HG03025 (cell line): Measurements from ENCODE around the gene WAS.
"Not testable (repeated sequence)": the region's sequence is repeated elsewhere in the genome, so short reads cannot be mapped to it uniquely, and the experiment has no call there.

Experiments
- ATAC-seq: cut with Tn5 transposase; IDR thresholded peaks from one replicate; pipeline ENCODE4 v1.9.1; 2021; ENCODE audit warnings: mild to moderate bottlenecking, moderate library complexity; ENCODE audit not compliant: unreplicated experiment, low FRiP score

Gene WAS

DNA sequence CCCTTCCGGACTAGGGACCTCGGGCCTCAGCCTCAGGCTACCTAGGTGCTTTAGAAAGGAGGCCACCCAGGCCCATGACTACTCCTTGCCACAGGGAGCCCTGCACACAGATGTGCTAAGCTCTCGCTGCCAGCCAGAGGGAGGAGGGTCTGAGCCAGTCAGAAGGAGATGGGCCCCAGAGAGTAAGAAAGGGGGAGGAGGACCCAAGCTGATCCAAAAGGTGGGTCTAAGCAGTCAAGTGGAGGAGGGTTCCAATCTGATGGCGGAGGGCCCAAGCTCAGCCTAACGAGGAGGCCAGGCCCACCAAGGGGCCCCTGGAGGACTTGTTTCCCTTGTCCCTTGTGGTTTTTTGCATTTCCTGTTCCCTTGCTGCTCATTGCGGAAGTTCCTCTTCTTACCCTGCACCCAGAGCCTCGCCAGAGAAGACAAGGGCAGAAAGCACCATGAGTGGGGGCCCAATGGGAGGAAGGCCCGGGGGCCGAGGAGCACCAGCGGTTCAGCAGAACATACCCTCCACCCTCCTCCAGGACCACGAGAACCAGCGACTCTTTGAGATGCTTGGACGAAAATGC, at the start of gene WAS:
WAS (plus strand) TSS at position 389 of the 572 bp plus-strand sequence; CDS start at position 444, 55 bp downstream.
- no peak for ATAC-seq

DNA sequence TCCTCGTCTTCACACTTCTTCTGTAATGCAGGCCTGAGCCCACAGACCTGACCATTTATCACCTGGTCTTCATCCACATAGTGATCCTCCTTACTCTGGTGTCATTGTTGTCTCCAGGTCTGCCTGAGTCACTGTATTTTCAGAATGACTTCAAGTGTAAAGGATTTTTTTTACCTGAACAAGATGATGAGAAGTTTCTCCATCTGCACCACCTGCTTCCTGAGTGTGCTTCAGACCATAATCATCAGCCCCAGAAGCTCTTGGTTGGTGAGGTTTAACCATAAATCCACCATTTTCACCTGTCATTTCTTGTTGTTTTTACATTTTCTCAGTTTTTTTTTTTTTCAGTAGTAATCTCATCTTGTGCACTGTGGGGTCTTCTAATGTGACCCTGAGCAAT, 47.3 kb upstream of the WAS start:
- no peak for ATAC-seq

GRCh38 chrX:48636776-48637175, 46.8 kb upstream of the WAS start:
- no peak for ATAC-seq

DNA sequence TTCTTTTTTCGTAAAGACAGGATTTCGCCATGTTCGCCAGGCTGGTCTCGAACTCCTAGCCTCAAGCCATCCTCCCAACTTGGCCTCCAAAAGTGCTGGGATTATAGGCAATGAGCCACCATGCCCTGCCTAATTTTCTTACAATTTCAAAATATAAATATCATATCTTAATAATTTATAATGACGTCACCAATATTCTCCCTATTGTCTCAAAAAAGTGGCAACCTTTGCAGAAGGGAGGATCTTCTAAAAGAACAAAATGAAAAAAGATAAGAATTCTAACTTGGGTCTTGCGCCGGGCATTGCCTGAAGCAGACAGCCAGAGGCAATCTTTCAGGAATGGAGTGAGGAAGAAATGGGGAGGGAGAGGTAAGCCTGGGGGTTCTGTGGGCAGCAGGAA, 37.9 kb upstream of the WAS start:
- no peak for ATAC-seq

DNA sequence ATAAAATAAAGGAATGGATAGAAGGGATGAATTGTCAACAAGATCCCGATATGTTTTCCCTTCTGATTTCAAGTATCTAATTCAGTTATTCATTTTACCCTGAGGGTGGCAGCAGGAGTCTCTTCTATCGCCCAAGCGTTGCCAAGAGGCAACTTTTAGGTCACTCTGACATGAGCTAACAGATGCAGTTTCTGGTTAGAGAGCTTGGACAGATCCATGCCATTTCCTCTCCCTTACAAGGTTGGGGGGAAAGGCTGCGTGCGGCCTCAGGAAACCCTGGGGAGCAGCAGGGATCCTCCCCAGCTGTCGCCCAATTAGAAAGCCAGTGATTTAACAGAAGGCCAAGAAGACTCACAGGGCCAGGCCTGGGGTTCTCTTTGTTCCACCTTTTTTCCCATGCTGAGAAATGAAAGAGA, 35.3 kb upstream of the WAS start:
- ATAC-seq: no peak

GRCh38 chrX:48649102-48649501, 34.5 kb upstream of the WAS start:
- ATAC-seq: no peak

DNA sequence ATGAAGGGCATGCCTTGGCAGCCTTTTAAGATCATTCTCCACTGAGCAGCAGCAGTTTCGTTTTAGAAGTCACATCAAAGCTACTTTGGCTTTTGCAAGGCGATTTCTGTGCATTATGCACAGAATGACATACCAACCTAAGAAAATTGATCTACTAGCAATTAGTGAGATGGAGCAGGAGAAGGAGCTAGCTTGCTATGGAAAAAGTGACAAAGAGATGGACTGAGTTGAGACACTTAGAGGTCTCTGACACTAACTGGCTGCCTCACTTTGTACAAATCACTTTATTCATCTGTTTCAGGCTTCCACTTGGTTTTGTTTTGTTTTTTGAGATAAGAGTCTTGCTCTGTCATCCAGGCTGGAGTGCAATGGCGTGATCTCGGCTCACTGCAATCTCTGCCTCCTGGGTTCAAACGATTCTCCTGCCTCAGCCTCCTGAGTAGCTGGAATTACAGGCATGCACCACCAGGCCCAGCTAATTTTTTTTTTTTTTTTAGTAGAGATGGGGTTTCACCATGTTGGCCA, 31.5 kb upstream of the WAS start:
- ATAC-seq: not testable (repeated sequence)

DNA sequence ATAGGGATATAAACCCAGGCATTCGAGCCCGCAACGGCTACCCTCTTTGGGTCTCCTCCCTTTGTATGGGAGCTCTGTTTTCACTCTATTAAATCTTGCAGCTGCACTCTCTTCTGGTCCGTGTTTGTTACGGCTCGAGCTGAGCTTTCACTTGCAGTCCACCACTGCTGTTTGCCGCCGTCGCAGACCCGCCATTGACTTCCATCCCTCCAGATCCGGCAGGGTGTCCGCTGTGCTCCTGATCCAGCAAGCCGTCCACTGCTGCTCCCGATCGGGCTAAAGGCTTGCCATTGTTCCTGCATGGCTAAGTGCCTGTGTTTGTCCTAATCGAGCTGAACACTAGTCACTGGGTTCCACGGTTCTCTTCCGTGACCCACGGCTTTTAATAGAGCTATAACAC, 28.9 kb upstream of the WAS start:
- not testable (repeated sequence) for ATAC-seq

- not testable (repeated sequence) for ATAC-seq
These were observed 23.9 kb upstream of the WAS start for GRCh38 chrX:48659686-48660085.

GRCh38 chrX:48663241-48663640, 20.4 kb upstream of the WAS start:
- ATAC-seq: no peak

DNA sequence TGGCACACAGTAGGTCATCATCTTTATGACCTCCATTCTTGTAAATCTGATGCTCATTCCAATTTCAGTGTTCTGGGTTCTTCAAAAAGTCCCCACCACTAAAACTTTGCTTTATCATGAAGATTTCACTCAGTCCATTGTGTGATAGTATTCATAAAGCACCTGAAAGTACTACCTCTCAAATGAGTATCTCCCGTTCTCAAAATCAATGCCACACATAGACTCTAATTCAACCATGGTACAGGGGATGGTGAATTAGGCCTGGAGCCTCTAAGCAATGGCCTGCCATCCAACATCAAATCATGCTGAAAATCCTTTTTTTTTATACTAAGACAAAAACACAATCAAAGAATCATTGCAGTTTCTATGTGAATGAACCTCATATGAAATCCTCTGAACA, 19.4 kb upstream of the WAS start:
- no peak for ATAC-seq

DNA sequence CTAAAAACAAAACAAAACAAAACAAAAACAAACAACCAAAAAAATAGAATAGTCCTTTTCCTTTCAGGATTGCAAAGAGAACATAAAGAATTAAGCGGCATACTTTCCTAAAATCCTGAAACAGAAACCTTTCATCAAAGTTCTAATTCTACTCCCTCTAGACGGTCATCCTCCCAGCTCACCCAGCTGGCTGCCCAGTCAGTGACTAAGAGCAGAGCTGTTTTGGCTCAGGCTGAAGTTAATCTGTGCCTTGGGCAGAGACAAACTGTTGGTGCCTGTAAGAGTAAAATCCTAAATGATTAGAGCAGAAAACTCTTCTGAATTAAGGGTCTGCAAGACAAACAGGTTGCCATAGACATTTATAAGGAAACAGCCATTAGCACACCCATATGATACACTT, 17.6 kb upstream of the WAS start:
- ATAC-seq: no peak

DNA sequence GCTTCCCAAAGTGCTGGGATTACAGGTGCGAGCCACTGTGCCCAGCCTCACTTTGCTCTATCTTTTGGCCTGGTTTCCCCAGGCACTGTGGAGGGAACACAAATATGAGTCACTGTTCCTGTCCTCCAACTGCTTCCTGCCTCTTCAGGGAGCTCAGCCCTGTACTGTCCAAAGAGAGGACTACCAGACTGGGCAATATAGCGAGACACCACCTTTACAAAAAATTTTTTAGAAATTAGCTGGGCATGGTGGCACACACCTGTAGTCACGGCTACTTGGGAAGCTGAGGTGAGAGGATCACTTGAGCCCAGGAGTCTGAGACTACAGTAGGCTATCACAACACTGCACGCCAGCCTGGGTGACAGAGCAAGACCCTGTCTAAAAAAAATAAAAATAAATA, 16.9 kb upstream of the WAS start:
- no peak for ATAC-seq

GRCh38 chrX:48667509-48667908, 16.1 kb upstream of the WAS start:
- ATAC-seq: no peak

DNA sequence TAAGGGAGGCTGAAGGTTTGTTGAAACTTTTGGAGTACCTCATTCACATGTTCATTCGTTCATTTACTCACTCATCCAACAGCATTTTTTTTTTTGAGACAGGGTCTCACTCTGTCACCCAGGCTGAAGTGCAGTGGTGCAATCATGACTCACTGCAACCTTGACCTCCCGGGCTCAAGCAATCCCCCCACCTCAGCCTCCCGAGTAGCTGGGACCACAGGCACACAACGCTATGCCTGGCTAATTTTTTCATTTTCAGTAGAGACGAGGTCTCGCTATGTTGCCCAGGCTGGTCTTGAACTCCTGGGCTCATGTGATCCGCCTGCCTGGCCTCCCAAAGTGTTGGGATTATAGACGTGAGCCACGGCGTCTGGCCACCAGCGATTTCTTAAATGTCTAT, 15.4 kb upstream of the WAS start:
- ATAC-seq: not testable (repeated sequence)

- ATAC-seq: peak; percentile 81
These were observed 7.3 kb upstream of the WAS start for GRCh38 chrX:48676106-48676892.

DNA sequence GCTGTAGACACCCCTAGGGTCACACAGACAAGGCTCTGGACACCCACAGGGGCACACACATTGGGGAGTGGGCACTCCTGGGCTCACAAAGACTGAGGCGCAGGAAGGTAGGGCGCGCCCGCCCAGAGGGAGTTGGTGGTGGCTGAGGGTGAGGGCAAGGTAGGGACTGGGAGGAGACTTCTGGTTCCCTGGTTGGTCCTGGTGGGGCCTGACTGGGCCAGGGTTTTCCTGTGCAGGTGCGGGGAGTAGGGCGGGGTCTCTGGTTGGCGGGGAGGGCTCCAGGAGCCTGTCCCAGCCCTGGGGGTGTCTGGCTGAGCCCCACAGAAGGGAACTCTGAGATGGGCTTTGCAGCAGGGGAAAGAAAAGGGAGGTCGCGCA, 6.7 kb upstream of the WAS start:
- peak; percentile 18 for ATAC-seq

- ATAC-seq: no peak
These were observed 6.1 kb upstream of the WAS start for GRCh38 chrX:48677516-48677915.

DNA sequence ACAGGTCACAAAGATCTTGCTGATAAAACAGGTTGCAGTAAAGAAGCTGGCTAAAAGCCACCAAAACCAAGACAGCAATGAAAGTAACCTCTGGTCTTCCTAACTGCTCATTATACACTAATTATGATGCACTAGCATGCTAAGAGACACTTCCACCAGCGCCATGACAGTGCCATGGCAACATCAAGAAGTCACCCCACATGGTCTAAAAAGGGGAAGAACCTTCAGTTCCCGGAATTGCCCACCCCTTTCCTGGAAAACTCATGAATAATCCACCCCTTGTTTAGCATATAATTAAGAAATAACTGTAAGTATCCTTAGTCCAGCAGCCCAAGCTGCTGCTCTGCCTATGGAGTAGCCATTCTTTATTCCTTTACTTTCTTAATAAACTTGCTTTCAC, 3.1 kb upstream of the WAS start:
- ATAC-seq: not testable (repeated sequence)

- not testable (repeated sequence) for ATAC-seq
These were observed 2.7 kb upstream of the WAS start for GRCh38 chrX:48680925-48681324.

DNA sequence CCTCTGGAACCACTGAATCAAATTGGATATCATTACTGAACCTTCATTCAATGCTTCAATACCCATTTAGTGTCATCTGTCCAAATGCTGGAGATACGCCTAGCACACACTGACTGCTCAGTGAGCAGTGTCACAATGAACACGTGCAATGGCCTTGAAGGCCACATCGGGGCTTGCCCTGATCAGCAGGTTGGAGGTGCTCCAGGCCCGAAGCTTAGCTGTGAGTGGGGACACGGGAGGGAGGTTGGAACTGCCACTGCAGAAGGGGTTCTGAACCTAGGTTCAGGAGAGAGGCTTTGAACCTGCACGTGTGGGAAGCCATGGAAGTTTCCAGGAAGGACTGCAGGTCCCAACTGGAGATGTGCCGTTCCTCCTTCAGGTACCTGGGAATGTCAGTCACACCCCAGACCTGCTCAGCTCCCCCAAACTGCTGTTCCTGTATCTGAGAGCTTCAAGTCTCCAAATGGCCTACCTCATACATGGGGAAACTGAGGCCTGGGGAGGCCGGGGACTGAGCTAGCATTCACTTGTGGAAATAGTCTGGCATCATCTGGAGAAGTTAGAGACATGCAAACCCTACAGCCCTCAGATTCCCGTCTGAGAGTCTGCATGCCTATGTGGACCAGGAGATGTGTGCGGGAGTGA, 1.9 kb upstream of the WAS start:
- ATAC-seq: no peak

DNA sequence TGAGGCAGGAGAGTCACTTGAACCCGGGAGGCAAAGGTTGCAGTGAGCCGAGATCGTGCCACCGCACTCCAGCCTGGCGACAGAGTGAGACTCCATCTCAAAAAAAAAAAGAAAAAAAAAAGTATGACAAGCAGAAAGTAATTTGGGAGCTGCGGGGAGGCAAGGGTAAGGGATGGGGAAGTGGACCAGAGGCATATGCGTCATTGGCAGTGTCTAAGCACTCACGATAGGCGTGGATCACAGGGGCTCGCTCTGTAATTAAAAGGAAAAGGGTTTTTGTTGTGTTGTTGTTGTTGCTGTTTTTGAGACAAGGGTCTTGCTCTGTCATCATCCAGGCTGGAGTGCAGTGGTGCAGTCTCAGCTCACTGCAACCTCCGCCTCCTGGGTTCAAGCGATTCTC, 804 bp upstream of the WAS start:
- ATAC-seq: not testable (repeated sequence)
